Neutrophil (primary cell): ENCODE results near the gene LSM7.

Experiments
- H3K27ac ChIP-seq: fragments of 200-600 bp; sonication (generic); 2 replicates; pipeline ENCODE4 v1.5.1; 2016; ENCODE audit warnings: mild to moderate bottlenecking, moderate library complexity
- H3K27me3 ChIP-seq: fragments of 200-600 bp; sonication (generic); 2 replicates; pipeline ENCODE4 v1.6.0; 2016; ENCODE audit warnings: mild to moderate bottlenecking
- H3K36me3 ChIP-seq: fragments of 200-600 bp; sonication (generic); 2 replicates; pipeline ENCODE4 v1.5.1; 2017
- H3K4me1 ChIP-seq, 2 experiments: fragments of 200-600 bp in 1 of 2; sonication (generic) in 1 of 2; 1 replicate in 1 of 2; 2 replicates in 1 of 2; pipeline versions ENCODE4 v1.5.1 to v1.6.1; 2013 to 2016; ENCODE audit warnings: low read depth in 1 of 2, low read length in 1 of 2, mild to moderate bottlenecking in 1 of 2, moderate library complexity in 1 of 2; ENCODE audit not compliant: control insufficient read depth in 1 of 2, insufficient read depth in 1 of 2
- H3K4me3 ChIP-seq, 2 experiments: fragments of 200-600 bp in 1 of 2; sonication (generic) in 1 of 2; 1 replicate in 1 of 2; 2 replicates in 1 of 2; pipeline ENCODE4 v1.5.1; 2013 to 2016; ENCODE audit warnings: low read depth in 1 of 2, low read length in 1 of 2, mild to moderate bottlenecking in 1 of 2, moderate library complexity in 1 of 2
- H3K9me3 ChIP-seq: fragments of 200-600 bp; sonication (generic); 2 replicates; pipeline ENCODE4 v1.5.1; 2016
- TF ChIP-seq, protein P1 (sequence below): fragments of 200-600 bp; sonication (generic); IDR thresholded peaks from 2 replicates; pipeline ENCODE4 v1.5.1; 2016; ENCODE audit warnings: antibody characterized with exemption

Gene LSM7

GRCh38 chr19:2307518-2308012 lies 20.8 kb downstream of the LSM7 start:
- peaks cover 98% of the 10 kb centered on the region for H3K27me3 ChIP-seq
- H3K4me3 ChIP-seq: peak overlapping the region in 1 of 2 experiments; percentile 30

DNA sequence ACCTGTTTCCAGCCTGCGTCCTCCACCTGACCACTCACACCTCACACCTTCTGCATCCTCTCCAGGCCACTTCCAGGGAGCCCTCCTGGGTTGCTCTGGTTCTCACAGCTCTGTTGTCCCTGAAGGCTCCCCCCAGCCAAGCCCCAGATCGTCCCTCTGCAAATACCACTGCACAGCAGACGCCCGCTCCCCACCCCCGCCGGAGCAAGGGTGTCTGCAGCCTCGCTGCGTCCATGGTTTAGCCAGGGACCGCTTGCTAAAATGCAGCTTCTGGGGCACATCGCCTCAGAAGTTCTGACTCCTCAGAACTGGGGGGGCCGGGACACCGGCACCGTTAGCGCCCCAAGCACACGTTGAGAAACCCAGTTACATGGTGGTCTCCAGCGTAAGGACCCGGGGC lies 21.4 kb downstream of the LSM7 start:
- Histone ChIP-seq H3K4me1 (peaks cover 31 to 51% of the 10 kb centered on the region in 2 experiments), H3K9me3 (no peaks in the 10 kb centered on the region), H3K27ac (no peak overlapping the region), H3K4me3 (no peak overlapping the region), H3K36me3 (no peaks in the 10 kb centered on the region), H3K27me3 (peaks cover 98% of the 10 kb centered on the region)
- TF ChIP-seq, protein P1, sequence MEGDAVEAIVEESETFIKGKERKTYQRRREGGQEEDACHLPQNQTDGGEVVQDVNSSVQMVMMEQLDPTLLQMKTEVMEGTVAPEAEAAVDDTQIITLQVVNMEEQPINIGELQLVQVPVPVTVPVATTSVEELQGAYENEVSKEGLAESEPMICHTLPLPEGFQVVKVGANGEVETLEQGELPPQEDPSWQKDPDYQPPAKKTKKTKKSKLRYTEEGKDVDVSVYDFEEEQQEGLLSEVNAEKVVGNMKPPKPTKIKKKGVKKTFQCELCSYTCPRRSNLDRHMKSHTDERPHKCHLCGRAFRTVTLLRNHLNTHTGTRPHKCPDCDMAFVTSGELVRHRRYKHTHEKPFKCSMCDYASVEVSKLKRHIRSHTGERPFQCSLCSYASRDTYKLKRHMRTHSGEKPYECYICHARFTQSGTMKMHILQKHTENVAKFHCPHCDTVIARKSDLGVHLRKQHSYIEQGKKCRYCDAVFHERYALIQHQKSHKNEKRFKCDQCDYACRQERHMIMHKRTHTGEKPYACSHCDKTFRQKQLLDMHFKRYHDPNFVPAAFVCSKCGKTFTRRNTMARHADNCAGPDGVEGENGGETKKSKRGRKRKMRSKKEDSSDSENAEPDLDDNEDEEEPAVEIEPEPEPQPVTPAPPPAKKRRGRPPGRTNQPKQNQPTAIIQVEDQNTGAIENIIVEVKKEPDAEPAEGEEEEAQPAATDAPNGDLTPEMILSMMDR: no peak

More at GRCh38 chr19:2307518-2308012, 20.8 kb downstream of the LSM7 start:
- H3K36me3 ChIP-seq: no peaks in the 10 kb centered on the region
- no peaks in the 10 kb centered on the region for H3K9me3 ChIP-seq
- TF ChIP-seq, protein P1: no peak
- no peak overlapping the region for H3K27ac ChIP-seq
- H3K4me1 ChIP-seq: peaks cover 25 to 45% of the 10 kb centered on the region in 2 experiments

DNA sequence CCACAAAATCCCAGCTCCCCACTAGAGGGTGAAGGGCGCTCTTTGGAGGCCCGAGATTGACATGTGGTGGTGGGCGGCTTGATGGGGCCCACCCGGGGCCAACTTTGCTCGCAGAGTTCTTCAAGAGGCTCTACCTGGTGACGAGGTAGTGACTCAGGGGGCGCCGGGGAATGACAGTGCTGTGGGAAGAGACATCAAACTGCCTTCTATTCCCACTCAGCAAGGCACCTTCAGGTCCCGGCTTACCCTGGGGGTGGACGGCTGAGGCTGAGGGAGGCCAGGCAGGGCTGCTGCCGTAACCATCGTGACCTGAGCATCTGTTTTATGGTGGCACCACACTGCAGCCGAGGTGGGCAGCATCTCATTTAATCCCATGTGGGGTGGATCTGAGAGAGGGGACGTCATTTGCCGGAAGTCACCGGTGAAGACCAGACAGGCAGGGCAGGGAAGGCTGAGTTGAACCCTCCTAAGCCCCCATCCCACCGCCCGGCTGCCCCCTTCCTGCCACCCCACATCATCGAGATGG lies 22.0 kb downstream of the LSM7 start:
- Histone ChIP-seq H3K27ac (no peak overlapping the region), H3K27me3 (peaks cover 92% of the 10 kb centered on the region), H3K36me3 (no peaks in the 10 kb centered on the region), H3K4me3 (no peak overlapping the region), H3K4me1 (peaks cover 31 to 51% of the 10 kb centered on the region in 2 experiments), H3K9me3 (no peaks in the 10 kb centered on the region)
- TF ChIP-seq, protein P1: no peak

- Histone ChIP-seq H3K4me3 (no peak overlapping the region), H3K4me1 (peaks cover 31 to 51% of the 10 kb centered on the region in 2 experiments), H3K27me3 (peaks cover 85% of the 10 kb centered on the region), H3K27ac (no peak overlapping the region), H3K9me3 (no peaks in the 10 kb centered on the region), H3K36me3 (no peaks in the 10 kb centered on the region)
- TF ChIP-seq, protein P1: no peak
These were observed 22.7 kb downstream of the LSM7 start for GRCh38 chr19:2305452-2306280.

- peaks cover 21 to 48% of the 10 kb centered on the region in 2 experiments for H3K4me1 ChIP-seq
- peaks cover 61% of the 10 kb centered on the region for H3K27me3 ChIP-seq
- no peak overlapping the region for H3K27ac ChIP-seq
- H3K36me3 ChIP-seq: peaks cover 8% of the 10 kb centered on the region
- peak overlapping the region in 1 of 2 experiments; percentile 49 for H3K4me3 ChIP-seq
- H3K9me3 ChIP-seq: no peaks in the 10 kb centered on the region
- TF ChIP-seq, protein P1: no peak
These were observed 25.1 kb downstream of the LSM7 start for GRCh38 chr19:2303211-2303798.
